HG02885 (cell line): Measurements from ENCODE around the gene MAGEA2.
"Not testable (repeated sequence)": the region's sequence is repeated elsewhere in the genome, so short reads cannot be mapped to it uniquely, and the experiment has no call there.

ENCODE experiments used
- ATAC-seq: cut with Tn5 transposase; IDR thresholded peaks from one replicate; pipeline ENCODE4 v1.9.1; 2021; ENCODE audit warnings: mild to moderate bottlenecking; ENCODE audit not compliant: unreplicated experiment, poor library complexity

Gene MAGEA2

DNA sequence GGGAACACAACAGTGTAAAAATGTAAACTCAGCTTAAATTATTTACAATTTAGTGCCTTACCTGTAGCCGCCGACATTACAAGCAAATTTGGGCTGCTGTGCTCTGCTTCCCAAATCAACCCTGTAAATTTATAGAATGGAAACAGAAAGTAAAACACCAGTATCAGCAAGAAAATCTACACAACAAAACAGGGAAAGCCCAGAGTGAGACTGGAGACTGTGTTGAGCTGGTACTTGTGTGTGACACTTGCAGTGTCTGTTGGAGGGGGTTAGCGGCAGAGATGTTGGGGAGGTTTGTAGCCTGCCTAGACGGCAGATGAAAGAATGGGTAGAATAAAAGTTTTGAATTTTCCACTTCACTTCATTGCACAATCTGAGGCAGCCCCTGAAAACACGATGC, 40.4 kb downstream of the MAGEA2 start:
- ATAC-seq = not testable (repeated sequence)

DNA sequence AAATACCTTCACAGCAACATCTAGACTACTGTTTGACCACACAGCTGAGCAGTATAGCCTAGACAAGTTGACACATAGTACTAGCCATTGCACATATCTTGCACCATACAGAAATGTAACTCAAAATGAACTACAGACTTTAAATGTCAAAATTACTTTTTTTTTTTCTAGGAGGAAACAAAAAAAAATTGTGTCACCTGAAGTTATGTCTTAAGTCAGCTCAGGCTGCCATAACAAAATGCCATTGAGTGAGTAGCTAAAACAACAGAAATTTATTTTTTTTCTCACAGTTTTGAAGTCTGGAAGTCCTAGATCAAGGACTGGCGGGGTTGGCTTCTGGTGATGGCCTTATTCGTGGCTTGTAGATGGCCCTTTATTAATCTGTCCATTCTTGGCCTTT, 44.5 kb downstream of the MAGEA2 start, which contains the start of gene CSAG2:
Gene CSAG2, minus strand, starts transcription at position 101 of the 400 bp plus-strand sequence. CDS start 161 bp downstream, outside the sequence.
- ATAC-seq = not testable (repeated sequence)

DNA sequence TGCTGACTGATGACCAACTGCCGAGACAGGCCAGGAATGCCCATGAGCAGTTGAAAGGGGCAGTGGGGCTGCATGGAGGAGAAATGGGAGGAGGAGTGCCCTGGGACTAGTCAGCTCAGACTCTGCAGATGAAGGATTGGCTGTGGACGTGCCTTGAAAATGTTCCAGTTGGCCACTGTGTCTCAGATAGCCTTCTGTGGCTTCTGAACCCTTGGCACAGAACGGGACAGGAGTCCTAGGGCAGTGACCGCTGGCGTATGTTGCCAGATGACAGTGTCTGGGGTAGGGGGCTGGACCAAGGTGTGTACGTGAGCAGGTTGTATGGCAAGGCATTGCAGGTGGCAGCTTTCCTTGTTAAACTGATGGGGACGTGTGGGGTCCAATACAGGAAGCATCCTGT, 47.1 kb downstream of the MAGEA2 start:
- ATAC-seq = not testable (repeated sequence)

DNA sequence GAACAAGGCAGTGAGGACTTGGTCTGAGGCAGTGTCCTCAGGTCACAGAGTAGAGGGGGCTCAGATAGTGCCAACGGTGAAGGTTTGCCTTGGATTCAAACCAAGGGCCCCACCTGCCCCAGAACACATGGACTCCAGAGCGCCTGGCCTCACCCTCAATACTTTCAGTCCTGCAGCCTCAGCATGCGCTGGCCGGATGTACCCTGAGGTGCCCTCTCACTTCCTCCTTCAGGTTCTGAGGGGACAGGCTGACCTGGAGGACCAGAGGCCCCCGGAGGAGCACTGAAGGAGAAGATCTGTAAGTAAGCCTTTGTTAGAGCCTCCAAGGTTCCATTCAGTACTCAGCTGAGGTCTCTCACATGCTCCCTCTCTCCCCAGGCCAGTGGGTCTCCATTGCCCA, 53.3 kb downstream of the MAGEA2 start:
- ATAC-seq = not testable (repeated sequence)
